HEK293T (cell line): ENCODE data around the gene RIPOR1.

Experiments used
- SP1 ChIP-seq: fragments of 450-650 bp; IDR thresholded peaks from 2 replicates; pipeline ENCODE4 v1.6.1; 2017
- TARDBP ChIP-seq: fragments of 450-650 bp; IDR thresholded peaks from 2 replicates; pipeline ENCODE4 v1.6.1; 2016
- ZNF384 ChIP-seq: fragments of 450-650 bp; IDR thresholded peaks from 2 replicates; pipeline ENCODE4 v1.6.1; 2016
- TF ChIP-seq, protein P1 (sequence below): fragments of 450-650 bp; IDR thresholded peaks from 2 replicates; pipeline ENCODE4 v1.6.1; 2016

DNA sequence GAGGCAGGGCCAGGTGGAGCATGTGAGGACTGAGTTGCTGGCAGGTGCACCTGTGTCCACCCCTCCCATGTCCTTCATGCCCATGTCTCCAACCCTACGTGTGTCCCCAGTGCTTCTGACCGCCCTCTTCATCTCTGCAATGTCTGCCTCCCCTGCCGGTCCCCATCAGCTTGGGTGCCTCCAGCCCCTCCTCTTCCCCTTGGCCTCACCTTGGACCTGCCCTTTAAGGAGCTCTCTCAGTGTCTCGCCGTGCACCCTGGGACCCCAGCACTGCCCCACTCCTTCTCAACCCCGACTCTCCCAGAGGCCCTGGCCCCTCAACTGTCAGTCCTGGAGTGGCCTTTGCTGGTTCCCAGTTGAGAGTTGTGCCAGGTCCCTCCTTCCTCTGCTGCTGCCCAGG is 15.0 kb downstream of the RIPOR1 start:
- TF ChIP-seq TARDBP (no peak), ZNF384 (no peak), SP1 (no peak)
- TF ChIP-seq, protein P1, sequence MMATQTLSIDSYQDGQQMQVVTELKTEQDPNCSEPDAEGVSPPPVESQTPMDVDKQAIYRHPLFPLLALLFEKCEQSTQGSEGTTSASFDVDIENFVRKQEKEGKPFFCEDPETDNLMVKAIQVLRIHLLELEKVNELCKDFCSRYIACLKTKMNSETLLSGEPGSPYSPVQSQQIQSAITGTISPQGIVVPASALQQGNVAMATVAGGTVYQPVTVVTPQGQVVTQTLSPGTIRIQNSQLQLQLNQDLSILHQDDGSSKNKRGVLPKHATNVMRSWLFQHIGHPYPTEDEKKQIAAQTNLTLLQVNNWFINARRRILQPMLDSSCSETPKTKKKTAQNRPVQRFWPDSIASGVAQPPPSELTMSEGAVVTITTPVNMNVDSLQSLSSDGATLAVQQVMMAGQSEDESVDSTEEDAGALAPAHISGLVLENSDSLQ = no peak
